Measurements from ENCODE around the gene ENTHD1. TPM values are rescaled to one million over a fixed set of nuclear protein-coding genes. Genes with fewer than 3 reads are reported as not detected.

ENTHD1 gene
- total RNA-seq, 2 experiments from 2014 or later: 0.34 TPM

- H3K4me1 Mint-ChIP-seq (ENCODE audit: low read depth): peaks cover 15% of the 10 kb centered on the region
- no peak overlapping the region for H3K4me3 Mint-ChIP-seq
- CTCF ChIA-PET: interaction anchor here (0.8 to 2.7 kb wide), 9 partner anchors 15 to 271 kb away, joined by 3 to 10 read pairs (median 4); no protein-coding TSS in a partner anchor
- no peak overlapping the region for H3K27ac Mint-ChIP-seq
- POLR2A ChIA-PET: no interaction called here
- DNase-seq (no peak), ATAC-seq (no peak)
- no peak for TF ChIP-seq CTCF (IDR thresholded peaks at IDR 0.05)
- H3K9me3 Mint-ChIP-seq: no peaks in the 10 kb centered on the region
- intact Hi-C loops (cut with micrococcal nuclease): no loop called here
- peaks cover 5% of the 10 kb centered on the region for H3K27me3 Mint-ChIP-seq
- H3K36me3 Mint-ChIP-seq (ENCODE audit: low read depth): no peaks in the 10 kb centered on the region
Measured at GRCh38 chr22:39806109-39806508, 87.5 kb downstream of the ENTHD1 start.

GRCh38 chr22:39805117-39805516, 88.4 kb downstream of the ENTHD1 start:
- no peak overlapping the region for H3K4me3 Mint-ChIP-seq
- H3K4me1 Mint-ChIP-seq (ENCODE audit: low read depth): peaks cover 14% of the 10 kb centered on the region
- no peak for DNase-seq
- no peaks in the 10 kb centered on the region for H3K36me3 Mint-ChIP-seq (ENCODE audit: low read depth)
- ChIA-PET POLR2A (no interaction called here), CTCF (interaction anchor here (1.7 to 2.1 kb wide), 2 partner anchors 101 to 270 kb away, joined by 4 to 5 read pairs; no protein-coding TSS in a partner anchor)
- H3K27ac Mint-ChIP-seq: no peak overlapping the region
- H3K9me3 Mint-ChIP-seq: no peaks in the 10 kb centered on the region
- H3K27me3 Mint-ChIP-seq: peaks cover 6% of the 10 kb centered on the region
- no peak for TF ChIP-seq CTCF (IDR thresholded peaks at IDR 0.05)
- ATAC-seq: no peak
- intact Hi-C loops (cut with micrococcal nuclease): no loop called here

GRCh38 chr22:39802682-39803081, 90.9 kb downstream of the ENTHD1 start:
- H3K9me3 Mint-ChIP-seq: peaks cover 13% of the 10 kb centered on the region
- ATAC-seq (no peak), DNase-seq (no peak)
- peaks cover 6% of the 10 kb centered on the region for H3K27me3 Mint-ChIP-seq
- CTCF ChIA-PET: no interaction called here
- peaks cover 7% of the 10 kb centered on the region for H3K4me1 Mint-ChIP-seq (ENCODE audit: low read depth)
- no peak for TF ChIP-seq CTCF (IDR thresholded peaks at IDR 0.05)
- no peak overlapping the region for H3K27ac Mint-ChIP-seq
- H3K36me3 Mint-ChIP-seq (ENCODE audit: low read depth): peaks cover under 1% of the 10 kb centered on the region
- no peak overlapping the region for H3K4me3 Mint-ChIP-seq
- intact Hi-C loops (cut with micrococcal nuclease): no loop called here
- POLR2A ChIA-PET: no interaction called here

- POLR2A ChIA-PET: no interaction called here
- H3K4me1 Mint-ChIP-seq (ENCODE audit: low read depth): peaks cover 7% of the 10 kb centered on the region
- H3K9me3 Mint-ChIP-seq: peaks cover 21% of the 10 kb centered on the region
- CTCF ChIA-PET: interaction anchor here (0.6 kb wide), 1 partner anchor 8 kb away, joined by 3 read pairs; no protein-coding TSS in a partner anchor
- no peak overlapping the region for H3K4me3 Mint-ChIP-seq
- TF ChIP-seq CTCF (IDR thresholded peaks at IDR 0.05): no peak
- intact Hi-C loops (cut with micrococcal nuclease): no loop called here
- H3K36me3 Mint-ChIP-seq (ENCODE audit: low read depth): peaks cover 5% of the 10 kb centered on the region
- ATAC-seq (no peak), DNase-seq (no peak)
- no peak overlapping the region for H3K27ac Mint-ChIP-seq
- H3K27me3 Mint-ChIP-seq: peaks cover 6% of the 10 kb centered on the region
Measured at GRCh38 chr22:39800790-39801520, 92.6 kb downstream of the ENTHD1 start.

- intact Hi-C loops (cut with micrococcal nuclease): no loop called here
- Mint-ChIP-seq H3K4me3 (no peak overlapping the region), H3K9me3 (peaks cover 24% of the 10 kb centered on the region), H3K27ac (no peak overlapping the region), H3K36me3 (ENCODE audit: low read depth) (peaks cover 5% of the 10 kb centered on the region), H3K27me3 (peaks cover 1% of the 10 kb centered on the region), H3K4me1 (ENCODE audit: low read depth) (no peaks in the 10 kb centered on the region)
- ChIA-PET POLR2A (no interaction called here), CTCF (no interaction called here)
- TF ChIP-seq CTCF (IDR thresholded peaks at IDR 0.05): no peak
- ATAC-seq: no peak
- DNase-seq: no peak
Measured at GRCh38 chr22:39797528-39798147, 95.9 kb downstream of the ENTHD1 start.
